Forelimb muscle (tissue), 1 donor: ENCODE results near the gene CCDC85A. TPM values are rescaled to one million over a fixed set of nuclear protein-coding genes. Genes with fewer than 3 reads are reported as not detected.

Experiments
- DNase-seq: peaks from one replicate; pipeline ENCODE4 v3.0.0-alpha.2; 2013; ENCODE audit warnings: low read depth
- polyA plus RNA-seq: library from polyadenylated mRNA; unstranded; fragments of 120-200 nt; gene quantifications from one replicate; pipeline ENCODE4 v1.2.1, GENCODE V29; 2013; ENCODE audit not compliant: insufficient read length

The CCDC85A gene
- polyA plus RNA-seq, 1 donor, result 3.2 TPM

- DNase-seq, result no peak
Measured at GRCh38 chr2:56239030-56239429, 55.2 kb downstream of the CCDC85A start.

- DNase-seq, result no peak
Measured at GRCh38 chr2:56239437-56239836, 55.6 kb downstream of the CCDC85A start.

GRCh38 chr2:56240210-56240609 is 56.4 kb downstream of the CCDC85A start:
- DNase-seq, result no peak

- DNase-seq, result no peak
Measured at GRCh38 chr2:56244506-56244905, 60.7 kb downstream of the CCDC85A start.

DNA sequence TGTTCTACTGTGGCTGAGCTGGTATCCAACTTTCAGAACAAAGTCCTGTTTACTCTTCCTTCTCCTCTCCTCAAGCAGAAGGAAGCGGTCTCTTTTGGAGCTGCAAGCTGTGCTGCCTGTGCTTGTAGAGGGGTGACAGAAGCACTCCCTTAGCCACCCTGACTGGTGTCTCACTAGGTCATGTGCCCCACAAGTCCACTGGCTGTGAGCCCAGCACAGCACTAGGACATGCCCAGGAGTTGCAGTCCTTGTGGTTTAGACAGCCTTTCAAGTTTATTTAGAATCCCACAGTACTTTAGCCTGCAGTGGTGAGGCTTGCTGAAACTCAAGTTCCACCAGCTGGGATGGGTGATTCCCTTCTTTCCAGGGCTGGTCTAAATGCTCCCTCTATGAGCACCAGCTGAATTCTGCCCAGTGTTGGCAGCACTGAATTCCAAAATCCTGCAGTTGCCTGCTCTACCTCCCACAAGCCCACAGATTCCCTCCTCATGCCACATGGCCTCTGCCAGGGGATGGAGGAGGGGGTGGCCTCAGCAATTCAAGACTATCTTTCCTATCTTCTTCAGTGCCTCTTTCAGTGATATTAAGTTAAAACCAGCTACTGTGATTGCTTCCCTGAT is 61.2 kb downstream of the CCDC85A start:
- DNase-seq, result no peak

DNA sequence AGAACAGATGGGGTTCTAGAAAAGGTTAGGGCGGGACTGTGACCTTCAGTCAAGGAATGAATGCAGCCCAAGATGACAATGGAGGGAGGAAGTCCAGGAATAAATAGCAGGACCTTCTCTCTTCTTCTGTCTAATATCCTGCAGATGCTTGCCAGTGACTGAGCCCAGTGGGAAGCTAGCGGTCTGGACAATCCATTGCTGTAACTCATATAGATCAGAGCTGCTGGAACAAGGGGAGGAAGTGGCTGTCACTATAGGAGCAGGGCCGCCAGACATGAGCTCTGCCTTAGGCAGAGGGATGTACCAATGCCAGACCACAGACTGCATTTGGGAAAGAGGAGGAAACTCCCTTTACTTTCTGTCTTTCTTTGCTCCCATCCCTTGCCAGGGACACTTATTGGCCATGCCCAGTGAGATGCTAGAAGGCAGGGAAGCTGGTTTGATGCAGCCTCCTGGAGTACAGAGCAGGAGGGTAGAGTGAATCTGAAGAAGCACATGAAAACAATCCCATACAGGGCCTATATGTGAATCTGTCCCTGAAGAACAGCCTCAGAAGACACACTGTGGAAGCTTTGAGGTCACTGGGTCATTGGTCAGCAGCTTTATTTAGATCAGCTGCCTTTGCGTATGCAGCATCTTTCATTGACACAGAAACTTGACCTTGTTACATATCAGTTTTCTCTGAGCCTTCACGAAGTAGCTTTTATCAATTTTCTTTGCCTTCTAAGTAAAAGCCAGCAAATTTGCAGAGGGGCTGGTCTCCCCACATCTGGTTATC is 65.4 kb downstream of the CCDC85A start:
- DNase-seq, result no peak

DNA sequence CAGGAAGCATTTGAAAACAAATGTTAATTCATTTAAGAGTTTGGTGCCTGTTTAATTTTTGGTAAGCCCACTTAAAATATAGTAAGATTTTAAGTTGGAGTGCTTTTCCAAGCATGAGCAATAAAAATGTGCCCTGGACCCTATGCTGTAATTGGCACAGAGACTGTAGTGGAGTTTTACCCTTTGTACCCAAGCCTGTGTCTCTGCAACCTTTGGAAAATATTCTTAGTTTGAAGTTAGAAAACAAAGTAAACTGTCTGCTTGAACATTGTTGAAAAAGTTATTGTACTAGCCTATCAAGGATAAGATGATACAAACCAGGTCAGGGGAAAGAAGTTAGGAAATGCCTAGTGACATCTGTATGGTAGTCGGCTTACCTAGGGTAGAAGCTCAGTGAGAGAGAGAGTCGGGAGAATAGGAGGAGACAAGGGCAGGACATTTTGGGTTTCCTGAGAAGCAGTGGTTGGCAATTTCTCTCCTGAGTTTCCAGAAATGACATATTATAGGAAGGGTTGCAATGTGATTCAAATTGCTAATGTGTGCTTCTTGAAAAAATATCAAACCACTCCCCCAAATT is 66.5 kb downstream of the CCDC85A start:
- DNase-seq, result no peak

DNA sequence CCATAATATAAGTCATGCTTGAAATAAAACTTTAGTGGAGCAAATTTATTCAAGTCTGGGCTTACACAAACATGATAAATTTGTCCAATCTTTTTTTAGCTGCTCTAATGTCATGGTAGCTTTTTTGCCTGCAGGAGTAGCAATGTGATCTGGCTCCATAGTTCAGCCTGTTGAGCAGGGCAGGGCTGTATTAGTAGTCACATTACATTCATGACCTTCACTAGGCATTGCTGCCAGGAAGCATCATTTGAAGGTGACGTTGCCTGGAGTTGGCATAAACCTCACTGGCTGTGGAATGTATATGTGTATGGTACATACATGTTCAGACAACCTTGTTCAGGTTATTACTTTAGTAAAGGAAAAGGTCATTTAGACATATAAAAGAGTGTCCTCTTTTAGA is 76.6 kb downstream of the CCDC85A start:
- DNase-seq, result no peak

DNA sequence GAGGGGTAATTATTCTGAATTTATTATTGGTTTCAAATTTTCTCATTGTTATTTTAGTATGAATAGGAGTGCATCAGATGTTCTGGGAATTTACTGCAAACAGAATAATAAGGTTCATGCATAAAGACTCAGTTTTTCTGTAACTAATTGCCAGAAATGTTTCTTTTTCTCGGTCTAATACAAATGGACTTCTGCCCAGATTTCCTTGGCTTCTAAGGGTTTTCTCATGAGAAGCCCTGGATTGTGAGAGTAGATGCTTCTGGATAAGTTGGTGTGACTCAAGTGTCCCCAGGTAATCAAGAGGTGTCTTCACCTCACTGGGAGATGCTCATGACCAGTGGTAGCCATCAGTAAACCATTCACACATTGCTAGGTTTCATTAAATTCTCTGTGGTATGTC is 78.5 kb downstream of the CCDC85A start:
- DNase-seq, result no peak

DNA sequence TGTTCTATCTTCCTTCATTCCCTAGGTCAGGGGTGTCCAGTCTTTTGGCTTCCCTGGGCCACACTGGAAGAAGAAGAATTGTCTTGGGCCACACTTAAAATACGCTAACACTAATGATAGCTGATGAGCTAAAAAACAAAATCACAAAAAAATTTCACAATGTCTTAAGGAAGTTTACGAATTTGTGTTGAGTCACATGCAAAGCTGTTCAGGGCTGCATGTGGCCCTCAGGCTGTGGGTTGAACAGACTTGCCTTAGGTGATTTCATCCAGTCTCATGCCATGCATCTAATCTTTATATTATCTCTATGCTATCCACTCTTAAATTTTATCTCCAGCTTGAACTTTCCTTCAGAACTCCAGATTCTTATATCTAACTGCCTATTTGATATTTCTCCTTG is 80.1 kb downstream of the CCDC85A start:
- no peak for DNase-seq

- no peak for DNase-seq
Measured at GRCh38 chr2:56266761-56267414, 83.1 kb downstream of the CCDC85A start.

- DNase-seq, result no peak
Measured at GRCh38 chr2:56267415-56267788, 83.6 kb downstream of the CCDC85A start.

GRCh38 chr2:56268856-56269255 is 85.1 kb downstream of the CCDC85A start:
- no peak for DNase-seq

DNA sequence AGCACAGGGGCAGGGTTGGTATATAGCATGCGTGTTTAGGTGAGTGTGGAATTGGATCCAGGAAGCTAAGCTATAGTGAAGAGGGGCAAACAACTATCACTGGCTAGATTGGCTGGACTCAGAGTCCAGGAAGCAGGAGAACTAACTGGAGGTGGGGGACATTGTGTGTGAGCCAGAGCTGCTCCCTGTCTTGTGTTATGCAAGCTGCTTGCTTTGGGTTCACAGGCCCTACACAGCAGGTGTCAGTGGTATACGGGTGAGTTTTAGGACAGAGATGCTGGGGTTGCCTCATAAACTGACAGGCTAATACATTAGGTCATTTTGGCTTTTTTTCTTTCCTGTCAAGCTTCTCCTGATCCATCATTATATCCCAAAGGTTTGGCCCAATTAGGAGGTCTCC is 87.5 kb downstream of the CCDC85A start:
- no peak for DNase-seq

DNA sequence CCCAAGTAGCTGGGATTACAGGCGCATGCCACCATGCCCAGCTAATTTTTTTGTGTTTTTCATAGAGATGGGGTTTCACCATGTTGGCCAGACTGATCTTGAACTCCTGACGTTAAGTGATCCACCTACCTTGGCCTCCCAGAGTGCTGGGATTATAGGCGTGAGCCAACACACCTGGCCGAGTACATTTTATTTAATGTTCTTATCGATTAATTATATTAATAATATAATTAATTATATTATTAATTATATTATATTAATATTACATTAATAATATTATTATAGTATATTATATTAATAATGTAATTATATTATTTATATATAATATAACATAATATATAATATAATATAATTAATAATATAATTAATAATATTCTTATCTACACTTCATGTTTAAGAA is 101.4 kb downstream of the CCDC85A start:
- no peak for DNase-seq

GRCh38 chr2:56286936-56287335 is 103.1 kb downstream of the CCDC85A start:
- DNase-seq, result no peak

DNA sequence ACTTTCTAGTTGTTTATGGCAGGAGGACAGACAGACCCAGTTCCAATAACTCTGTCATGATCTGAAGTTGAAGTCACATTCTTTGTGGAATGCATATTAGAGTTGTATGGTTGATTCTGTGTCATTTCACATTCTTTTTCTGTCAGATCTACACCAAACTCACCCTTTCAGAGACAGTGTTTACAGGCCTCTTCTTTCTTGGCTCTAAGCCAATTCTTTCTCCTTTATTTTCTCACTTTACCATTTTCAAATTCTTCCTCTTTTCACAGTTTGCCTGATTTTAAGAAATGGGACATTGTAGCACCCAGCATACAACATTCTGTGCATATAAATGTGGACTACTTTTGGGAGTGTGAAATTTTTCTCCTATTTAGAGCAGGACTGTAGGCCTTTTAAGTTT is 103.7 kb downstream of the CCDC85A start:
- DNase-seq, result no peak

GRCh38 chr2:56287974-56288373 is 104.2 kb downstream of the CCDC85A start:
- DNase-seq, result no peak

DNA sequence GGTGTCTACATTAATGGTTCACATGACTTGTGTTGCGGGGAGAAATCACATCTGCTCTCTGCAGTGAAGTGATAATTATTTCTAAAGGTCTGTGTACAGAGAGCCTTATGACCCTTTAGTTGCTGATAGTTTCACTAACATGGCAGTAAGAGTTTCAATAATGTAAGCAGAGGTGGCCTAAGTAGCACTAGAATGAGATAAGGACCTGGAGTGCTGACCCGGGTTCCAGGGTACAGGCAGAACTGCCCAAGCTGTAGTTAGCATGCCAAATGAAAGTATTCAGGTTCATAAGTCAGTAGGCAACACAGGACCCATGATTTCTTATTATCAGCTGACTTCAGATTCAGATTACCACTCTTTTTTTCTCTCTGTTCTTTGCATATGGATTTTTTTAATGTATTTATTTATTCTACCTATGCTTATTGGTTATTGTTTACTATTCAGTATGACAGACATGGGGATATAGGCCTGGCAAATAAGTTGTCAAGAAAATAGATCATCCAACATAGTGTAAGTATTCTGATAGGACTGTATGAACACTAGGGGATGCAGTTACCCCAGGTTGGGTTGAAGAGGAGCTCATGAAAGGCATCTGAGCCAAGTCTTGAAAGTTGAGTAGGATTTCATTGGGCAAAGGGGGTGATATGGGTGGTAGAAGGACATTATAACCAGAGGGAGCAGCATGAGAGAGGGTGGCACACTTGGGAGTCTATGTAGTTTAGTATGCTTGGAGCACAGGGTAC is 105.2 kb downstream of the CCDC85A start:
- no peak for DNase-seq

- DNase-seq, result no peak
Measured at GRCh38 chr2:56291711-56292110, 107.9 kb downstream of the CCDC85A start.

DNA sequence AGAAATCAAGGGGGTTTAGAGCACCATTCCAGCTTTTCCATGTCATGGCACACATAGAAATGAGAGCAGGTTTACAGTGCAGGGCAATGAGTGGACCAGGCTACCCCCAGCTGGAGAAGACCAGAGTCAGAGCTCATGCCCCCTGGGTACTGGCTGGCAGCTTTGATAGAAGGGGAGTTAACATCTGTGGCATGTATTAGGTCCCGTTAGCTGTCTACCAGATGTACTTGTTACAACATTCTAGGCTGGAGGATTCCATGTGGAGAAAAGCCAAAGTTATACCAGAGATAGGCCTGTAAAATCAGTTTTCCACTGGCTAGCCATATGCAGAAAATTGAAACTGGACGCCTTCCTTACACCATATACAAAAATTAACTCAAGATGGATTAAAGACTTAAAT is 109.2 kb downstream of the CCDC85A start:
- no peak for DNase-seq

- no peak for DNase-seq
Measured at GRCh38 chr2:56295666-56296065, 111.9 kb downstream of the CCDC85A start.
